ENCODE results near the gene SKP2.

SKP2 gene

DNA sequence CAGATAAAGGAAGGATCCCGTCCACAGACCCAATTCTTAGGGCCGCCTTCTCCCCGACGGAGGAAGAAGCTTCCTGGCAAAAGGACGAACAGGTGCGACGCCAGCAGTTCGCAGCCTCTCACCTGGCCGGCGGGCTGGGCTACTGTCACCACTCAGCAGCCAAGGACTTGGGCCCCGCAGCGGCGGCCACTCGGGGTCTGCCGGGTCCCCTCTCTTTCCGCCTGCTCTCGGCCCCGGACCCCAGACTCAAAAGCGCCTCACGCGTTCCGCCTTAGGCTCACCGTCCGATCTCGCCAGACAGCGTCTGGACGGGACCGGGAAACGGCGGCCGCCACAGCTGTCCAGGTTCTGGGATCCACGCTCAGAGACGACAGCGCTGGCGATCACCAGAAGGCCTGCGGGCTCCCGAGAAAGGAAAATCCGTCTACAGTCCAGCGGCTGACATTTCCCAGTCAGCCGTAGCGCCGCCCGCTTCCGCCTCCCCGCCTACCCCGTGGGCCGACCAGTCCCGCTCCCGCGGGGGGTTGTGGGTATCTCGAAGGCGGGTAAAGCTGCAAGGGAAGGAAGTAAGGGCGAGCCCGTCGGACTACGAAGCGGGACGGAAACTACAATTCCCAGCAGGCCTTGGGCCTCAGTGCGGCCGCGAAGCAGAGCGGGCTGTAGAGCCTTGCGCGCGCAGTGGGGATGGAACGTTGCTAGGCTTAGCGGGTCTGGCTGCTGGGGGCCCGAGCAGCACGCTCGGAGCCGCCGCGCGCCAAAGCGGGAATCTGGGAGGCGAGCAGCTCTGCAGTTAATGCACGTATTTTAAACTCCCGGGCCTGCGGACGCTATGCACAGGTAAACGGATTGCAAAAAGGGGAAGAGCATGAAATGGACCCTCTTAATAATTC lies at the start of gene SKP2, which contains the start of gene LMBRD2:
Gene SKP2, plus strand, starts transcription at position 678 of the 890 bp plus-strand sequence. Its CDS starts 152 bp downstream, at position 830.
Gene LMBRD2, minus strand, starts transcription at position 454 of the 890 bp plus-strand sequence. CDS start 8,538 bp downstream, outside the sequence.
- H3K4me3 ChIP-seq (ENCODE audit: low read depth in 1 of 2, low read length in 1 of 2), result peak within 1 kb of the TSS; percentile 93 to 99

DNA sequence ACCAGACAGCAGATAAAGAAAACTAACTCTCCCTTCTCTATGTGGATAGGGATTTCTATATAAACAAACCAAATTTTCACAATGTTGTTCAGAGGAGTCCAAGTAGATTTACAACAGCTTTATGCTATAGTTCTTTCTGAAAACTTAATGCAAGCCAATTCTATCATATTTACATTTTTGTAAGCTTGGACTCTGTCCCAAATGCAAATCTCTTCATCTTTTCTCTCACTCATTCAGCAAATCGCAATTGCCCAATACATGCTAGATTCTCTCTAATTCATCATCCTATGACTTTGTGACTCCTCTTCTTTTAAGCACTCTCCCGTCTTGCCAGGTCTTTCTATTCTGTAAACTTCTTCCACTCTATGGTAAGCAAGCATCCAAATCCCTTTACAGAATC lies 46.1 kb upstream of the SKP2 start:
- TF ChIP-seq, protein P1, sequence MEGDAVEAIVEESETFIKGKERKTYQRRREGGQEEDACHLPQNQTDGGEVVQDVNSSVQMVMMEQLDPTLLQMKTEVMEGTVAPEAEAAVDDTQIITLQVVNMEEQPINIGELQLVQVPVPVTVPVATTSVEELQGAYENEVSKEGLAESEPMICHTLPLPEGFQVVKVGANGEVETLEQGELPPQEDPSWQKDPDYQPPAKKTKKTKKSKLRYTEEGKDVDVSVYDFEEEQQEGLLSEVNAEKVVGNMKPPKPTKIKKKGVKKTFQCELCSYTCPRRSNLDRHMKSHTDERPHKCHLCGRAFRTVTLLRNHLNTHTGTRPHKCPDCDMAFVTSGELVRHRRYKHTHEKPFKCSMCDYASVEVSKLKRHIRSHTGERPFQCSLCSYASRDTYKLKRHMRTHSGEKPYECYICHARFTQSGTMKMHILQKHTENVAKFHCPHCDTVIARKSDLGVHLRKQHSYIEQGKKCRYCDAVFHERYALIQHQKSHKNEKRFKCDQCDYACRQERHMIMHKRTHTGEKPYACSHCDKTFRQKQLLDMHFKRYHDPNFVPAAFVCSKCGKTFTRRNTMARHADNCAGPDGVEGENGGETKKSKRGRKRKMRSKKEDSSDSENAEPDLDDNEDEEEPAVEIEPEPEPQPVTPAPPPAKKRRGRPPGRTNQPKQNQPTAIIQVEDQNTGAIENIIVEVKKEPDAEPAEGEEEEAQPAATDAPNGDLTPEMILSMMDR (IDR thresholded peaks at IDR 0.05), result no peak
- H3K27me3 ChIP-seq, result no peaks in the 10 kb centered on the region
- no peak overlapping the region for H3K4me3 ChIP-seq (ENCODE audit: low read depth in 1 of 2, low read length in 1 of 2)
- peaks cover 58% of the 10 kb centered on the region for H3K36me3 ChIP-seq
- H3K9me3 ChIP-seq, result no peaks in the 10 kb centered on the region
- H3K4me1 ChIP-seq (ENCODE audit: control insufficient read depth in 1 of 2, insufficient read depth in 1 of 2, low read depth in 1 of 2, low read length in 1 of 2), result peaks cover 0 to 6% of the 10 kb centered on the region in 2 experiments
- no peak overlapping the region for H3K27ac ChIP-seq

More for the DNA sequence above, at the start of gene SKP2, which contains the start of gene LMBRD2:
- no peaks in the 10 kb centered on the region for H3K9me3 ChIP-seq
- no peaks in the 10 kb centered on the region for H3K27me3 ChIP-seq
- peaks cover 22 to 25% of the 10 kb centered on the region in 2 experiments for H3K4me1 ChIP-seq (ENCODE audit: control insufficient read depth in 1 of 2, insufficient read depth in 1 of 2, low read depth in 1 of 2, low read length in 1 of 2)
- no peaks in the 10 kb centered on the region for H3K36me3 ChIP-seq
- H3K27ac ChIP-seq, result peak within 1 kb of the TSS; percentile 85
- TF ChIP-seq, protein P1 (IDR thresholded peaks at IDR 0.05), result peak; percentile 46

DNA sequence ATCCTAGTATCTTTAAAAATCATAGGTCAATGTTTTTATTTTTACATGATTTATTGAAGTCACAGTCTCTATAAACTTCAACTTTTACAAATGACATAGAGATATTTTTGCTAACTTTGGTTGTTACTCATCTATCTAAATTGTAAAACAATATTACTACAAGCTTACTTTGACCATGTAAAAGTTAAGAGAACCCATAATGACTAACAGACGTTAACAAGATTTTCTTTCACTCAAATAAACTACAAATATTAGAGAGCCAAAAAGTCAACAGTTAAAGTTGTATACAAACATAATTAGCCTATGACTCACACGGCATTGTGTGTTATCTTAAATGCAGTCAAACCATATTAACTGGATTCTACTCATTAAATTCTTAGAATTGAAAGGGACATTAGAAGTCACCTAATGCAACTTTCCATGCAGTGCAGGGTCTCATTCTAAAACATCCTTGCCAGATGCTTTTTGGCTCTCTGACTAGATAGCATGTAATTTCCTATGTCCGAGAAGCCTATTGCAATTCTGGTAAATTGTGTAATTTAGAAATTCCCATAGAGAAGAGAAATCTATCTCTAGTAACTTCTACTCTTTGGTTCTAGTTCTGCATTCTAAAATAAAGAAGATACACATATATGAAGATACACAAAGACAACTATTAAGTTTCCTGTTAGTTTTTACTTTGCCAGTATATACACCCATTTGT lies 43.0 kb upstream of the SKP2 start:
- H3K27ac ChIP-seq, result no peak overlapping the region
- H3K4me3 ChIP-seq (ENCODE audit: low read depth in 1 of 2, low read length in 1 of 2), result no peak overlapping the region
- peaks cover 73% of the 10 kb centered on the region for H3K36me3 ChIP-seq
- no peaks in the 10 kb centered on the region for H3K9me3 ChIP-seq
- H3K27me3 ChIP-seq, result no peaks in the 10 kb centered on the region
- H3K4me1 ChIP-seq (ENCODE audit: control insufficient read depth in 1 of 2, insufficient read depth in 1 of 2, low read depth in 1 of 2, low read length in 1 of 2), result peaks cover 0 to 6% of the 10 kb centered on the region in 2 experiments
- TF ChIP-seq, protein P1 (IDR thresholded peaks at IDR 0.05), result no peak

DNA sequence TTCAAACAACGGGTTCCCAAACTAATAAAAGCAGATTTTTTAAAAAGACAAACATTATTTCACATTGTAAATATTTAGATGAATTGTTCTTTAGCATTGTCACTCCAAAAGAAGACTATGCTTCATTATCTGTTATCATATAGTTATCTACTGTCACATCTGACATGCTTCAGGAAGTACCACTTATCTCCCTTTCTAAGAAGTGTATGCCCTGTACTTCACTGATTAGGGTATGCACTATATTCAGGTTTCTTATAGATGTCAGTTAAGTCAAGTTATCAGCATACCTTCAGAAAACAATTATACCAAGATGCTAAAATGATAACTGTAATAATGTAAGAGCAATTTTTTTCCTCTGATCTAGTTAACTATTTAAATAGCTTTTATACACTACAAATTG lies 40.7 kb upstream of the SKP2 start:
- H3K9me3 ChIP-seq, result no peaks in the 10 kb centered on the region
- H3K27ac ChIP-seq, result no peak overlapping the region
- peaks cover 71% of the 10 kb centered on the region for H3K36me3 ChIP-seq
- peaks cover 0 to 6% of the 10 kb centered on the region in 2 experiments for H3K4me1 ChIP-seq (ENCODE audit: control insufficient read depth in 1 of 2, insufficient read depth in 1 of 2, low read depth in 1 of 2, low read length in 1 of 2)
- TF ChIP-seq, protein P1 (IDR thresholded peaks at IDR 0.05), result no peak
- H3K4me3 ChIP-seq (ENCODE audit: low read depth in 1 of 2, low read length in 1 of 2), result no peak overlapping the region
- H3K27me3 ChIP-seq, result no peaks in the 10 kb centered on the region

DNA sequence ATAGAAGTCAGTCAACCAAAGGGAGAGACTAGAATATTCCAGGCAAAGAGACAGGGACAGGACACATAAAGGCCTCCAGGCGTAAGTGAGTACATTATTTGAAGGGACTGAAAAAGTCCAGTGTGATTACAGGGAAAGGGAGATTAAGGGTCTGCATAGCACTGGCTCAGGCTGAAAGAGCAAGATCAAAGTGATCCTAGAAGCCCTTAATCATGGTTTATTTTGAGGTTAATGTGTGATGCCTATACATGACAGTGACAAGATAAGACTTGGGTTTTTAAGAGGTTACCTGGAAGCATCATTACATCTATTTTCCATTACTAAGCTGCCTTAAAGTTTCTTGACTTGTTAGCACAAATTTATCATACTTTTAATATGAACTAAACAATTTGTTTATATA lies 26.0 kb upstream of the SKP2 start:
- TF ChIP-seq, protein P1 (IDR thresholded peaks at IDR 0.05), result no peak
- H3K9me3 ChIP-seq, result no peaks in the 10 kb centered on the region
- peaks cover 9% of the 10 kb centered on the region for H3K36me3 ChIP-seq
- H3K27me3 ChIP-seq, result no peaks in the 10 kb centered on the region
- no peak overlapping the region for H3K4me3 ChIP-seq (ENCODE audit: low read depth in 1 of 2, low read length in 1 of 2)
- no peaks in the 10 kb centered on the region for H3K4me1 ChIP-seq (ENCODE audit: control insufficient read depth in 1 of 2, insufficient read depth in 1 of 2, low read depth in 1 of 2, low read length in 1 of 2)
- no peak overlapping the region for H3K27ac ChIP-seq
